ENCODE measurements around the gene HSD11B1. TPM values are rescaled to one million over a fixed set of nuclear protein-coding genes. Genes with fewer than 3 reads are reported as not detected.

The HSD11B1 gene
- polyA plus RNA-seq, 1 donor from 2014 or later = not detected

GRCh38 chr1:209706622-209707021 lies 2.0 kb downstream of the HSD11B1 start:
- no peaks in the 10 kb centered on the region for H4K20me1 ChIP-seq (ENCODE audit: insufficient read depth)
- H3K9me3 ChIP-seq (ENCODE audit: low read length) = no peaks in the 10 kb centered on the region
- TF ChIP-seq SMC3 (conservative IDR thresholded peaks at IDR 0.05; ENCODE audit: poor library complexity) = no peak
- TF ChIP-seq EP300 (conservative IDR thresholded peaks at IDR 0.05; ENCODE audit: poor library complexity, severe bottlenecking) = no peak
- no peak for TF ChIP-seq RAD21 (conservative IDR thresholded peaks at IDR 0.05)
- TF ChIP-seq CTCF (IDR thresholded peaks at IDR 0.05; ENCODE audit: poor library complexity, severe bottlenecking) = no peak
- no peak for TF ChIP-seq EZH2 (IDR thresholded peaks at IDR 0.05; ENCODE audit: borderline replicate concordance, insufficient read depth, low read length, poor library complexity, severe bottlenecking)
- TF ChIP-seq REST (IDR thresholded peaks at IDR 0.05; ENCODE audit: borderline replicate concordance) = no peak
- TF ChIP-seq MXI1 (conservative IDR thresholded peaks at IDR 0.05; ENCODE audit: poor library complexity, severe bottlenecking) = no peak

GRCh38 chr1:209707308-209707707 lies 2.7 kb downstream of the HSD11B1 start:
- no peaks in the 10 kb centered on the region for H3K9me2 ChIP-seq (ENCODE audit: insufficient read depth, low read length)

More at GRCh38 chr1:209706622-209707021, 2.0 kb downstream of the HSD11B1 start:
- H3K9ac ChIP-seq (ENCODE audit: low read length) = no peak overlapping the region
- no peak overlapping the region for H3K4me2 ChIP-seq (ENCODE audit: low read length)
- H3K4me3 ChIP-seq (ENCODE audit: low read length) = no peak overlapping the region
- H3K79me2 ChIP-seq (replicated peaks; ENCODE audit: insufficient read depth, low read length) = no peaks in the 10 kb centered on the region
- no peaks in the 10 kb centered on the region for H3K27me3 ChIP-seq (ENCODE audit: insufficient read depth, low read depth, low read length)
- no peak overlapping the region for H3K27ac ChIP-seq (ENCODE audit: low read length)
- H3K9me2 ChIP-seq (ENCODE audit: insufficient read depth, low read length) = no peaks in the 10 kb centered on the region
- no peaks in the 10 kb centered on the region for H3F3A ChIP-seq (ENCODE audit: insufficient read depth, low read length, poor library complexity, severe bottlenecking)
- no peak overlapping the region for H2AFZ ChIP-seq (ENCODE audit: low read depth, low read length)
- H3K36me3 ChIP-seq (ENCODE audit: insufficient read depth, low read length) = no peaks in the 10 kb centered on the region

More at GRCh38 chr1:209707308-209707707, 2.7 kb downstream of the HSD11B1 start:
- Histone ChIP-seq H3K36me3 (ENCODE audit: insufficient read depth, low read length) (no peaks in the 10 kb centered on the region), H3K79me2 (replicated peaks; ENCODE audit: insufficient read depth, low read length) (no peaks in the 10 kb centered on the region), H3K9me3 (ENCODE audit: low read length) (no peaks in the 10 kb centered on the region), H3K4me2 (ENCODE audit: low read length) (no peak overlapping the region), H4K20me1 (ENCODE audit: insufficient read depth) (no peaks in the 10 kb centered on the region), H3K9ac (ENCODE audit: low read length) (no peak overlapping the region), H3K27me3 (ENCODE audit: insufficient read depth, low read depth, low read length) (no peaks in the 10 kb centered on the region), H2AFZ (ENCODE audit: low read depth, low read length) (no peak overlapping the region), H3K4me3 (ENCODE audit: low read length) (no peak overlapping the region), H3K27ac (ENCODE audit: low read length) (no peak overlapping the region), H3F3A (ENCODE audit: insufficient read depth, low read length, poor library complexity, severe bottlenecking) (no peaks in the 10 kb centered on the region)
- no peak for TF ChIP-seq POLR2AphosphoS5 (IDR thresholded peaks at IDR 0.05)
- TF ChIP-seq CTCF (IDR thresholded peaks at IDR 0.05; ENCODE audit: poor library complexity, severe bottlenecking) = no peak
- no peak for TF ChIP-seq RAD21 (conservative IDR thresholded peaks at IDR 0.05)
- TF ChIP-seq TAF1 (IDR thresholded peaks at IDR 0.05; ENCODE audit: low read depth) = no peak
- TF ChIP-seq EZH2 (IDR thresholded peaks at IDR 0.05; ENCODE audit: borderline replicate concordance, insufficient read depth, low read length, poor library complexity, severe bottlenecking) = no peak
- TF ChIP-seq MXI1 (conservative IDR thresholded peaks at IDR 0.05; ENCODE audit: poor library complexity, severe bottlenecking) = no peak
